NCI-H2171 treated with DMSO at 0.1 percent for 48 hours (cell line): ENCODE results near the gene KLHL40.
"Not testable (repeated sequence)": the region's sequence is repeated elsewhere in the genome, so short reads cannot be mapped to it uniquely, and the experiment has no call there.

Source experiments
- DNase-seq: peaks from one replicate; lab custom pipeline; 2025; lab: John Stamatoyannopoulos, UW

KLHL40 gene

DNA sequence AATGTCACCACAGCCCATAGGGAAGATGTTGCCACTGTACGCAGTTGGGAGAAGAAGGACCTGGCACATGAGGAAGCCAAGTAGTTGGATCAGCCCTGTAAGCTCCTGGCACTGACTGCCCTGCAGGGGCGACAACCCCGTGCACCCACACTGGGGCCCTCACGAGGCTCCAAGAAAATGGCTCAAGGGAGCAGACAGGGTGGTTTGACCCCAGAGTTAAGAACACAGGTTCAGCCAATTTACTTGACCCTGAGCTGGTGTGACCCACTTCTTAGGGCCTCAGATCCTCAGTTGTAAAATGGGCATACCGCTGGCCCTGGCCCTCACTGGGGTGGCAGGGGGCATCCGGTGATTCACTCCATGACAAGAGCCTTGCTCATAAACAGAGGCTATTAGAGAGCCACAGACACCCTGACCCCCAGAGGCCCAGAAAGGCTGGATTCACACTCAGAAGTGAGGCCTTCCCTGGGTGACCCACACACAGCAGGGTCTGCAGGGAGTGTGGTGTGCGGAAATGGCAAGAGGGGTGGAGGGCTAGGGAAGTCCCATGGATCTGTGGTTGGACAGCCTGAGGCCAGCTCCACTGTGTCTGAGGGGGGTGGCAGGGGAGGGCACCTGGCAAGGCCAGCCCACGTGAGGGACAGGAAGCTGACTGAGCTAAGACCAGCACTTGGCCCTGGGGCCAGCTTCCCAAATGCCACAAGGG, 19.0 kb downstream of the KLHL40 start:
- DNase-seq = no peak

DNA sequence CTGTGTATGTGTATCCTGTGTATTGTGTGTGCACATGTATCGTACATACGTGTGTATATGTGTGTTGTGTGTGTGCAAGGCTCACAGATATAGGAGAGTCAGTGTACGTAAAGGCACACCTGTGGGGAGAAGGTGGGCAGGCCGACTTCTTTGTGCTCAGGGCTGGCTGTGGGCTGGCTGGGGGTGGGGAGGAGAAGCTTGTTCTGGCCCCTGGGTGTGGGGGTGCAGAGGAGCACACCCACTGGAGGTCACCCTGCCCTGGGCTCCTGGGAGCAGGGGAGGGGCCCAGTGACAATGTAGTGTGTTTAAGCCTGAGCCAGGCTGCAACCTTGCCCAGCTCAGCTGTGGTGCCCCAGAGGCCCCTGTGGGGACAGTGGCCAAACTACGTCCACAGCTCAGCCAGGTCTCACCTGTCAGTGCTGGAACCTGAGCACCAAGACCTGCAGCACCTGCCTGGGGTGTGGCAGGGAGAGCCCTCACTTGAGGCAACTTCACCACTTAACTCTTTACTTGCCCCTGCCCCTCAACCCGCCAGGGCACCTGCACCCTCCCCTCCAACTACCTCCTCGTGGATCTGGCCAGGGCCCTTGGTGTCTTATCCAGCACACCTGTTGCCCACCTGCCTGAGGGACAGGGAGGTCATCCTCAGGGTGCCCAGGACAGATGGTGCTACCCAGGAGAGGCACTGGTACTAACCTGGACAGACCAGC, 19.9 kb downstream of the KLHL40 start:
- DNase-seq = no peak

DNA sequence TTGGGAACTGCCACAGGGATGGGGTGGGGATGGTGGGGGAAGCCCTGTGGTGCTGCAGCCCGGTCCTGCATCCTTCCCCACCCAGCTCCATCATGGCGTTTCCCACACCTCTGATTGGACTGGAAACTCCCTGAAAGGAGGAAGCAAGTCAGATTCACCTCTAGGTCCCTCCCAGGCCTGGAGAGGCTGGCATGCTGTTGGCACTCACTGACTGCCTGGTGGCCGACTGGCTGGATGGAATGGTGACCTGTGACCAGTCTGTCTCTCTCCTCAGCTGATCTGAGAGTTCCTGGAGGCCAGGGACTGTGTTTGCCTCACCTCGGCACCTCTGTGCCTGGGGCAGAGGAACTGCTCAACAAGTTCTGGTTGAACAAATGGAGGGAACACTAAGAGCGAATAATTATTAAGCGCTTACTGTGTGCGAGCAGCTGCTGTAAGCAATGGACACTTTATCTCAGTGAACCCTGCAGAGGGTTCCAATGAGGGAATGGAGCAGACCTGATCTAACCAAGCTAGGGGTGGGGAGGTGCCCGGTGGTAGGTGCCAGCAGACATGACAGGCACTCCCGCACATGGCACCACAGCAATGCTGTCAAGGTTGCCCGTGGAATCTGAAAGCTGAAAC, 20.7 kb downstream of the KLHL40 start:
- no peak for DNase-seq

GRCh38 chr3:42706721-42707619, 21.6 kb downstream of the KLHL40 start:
- DNase-seq = no peak

DNA sequence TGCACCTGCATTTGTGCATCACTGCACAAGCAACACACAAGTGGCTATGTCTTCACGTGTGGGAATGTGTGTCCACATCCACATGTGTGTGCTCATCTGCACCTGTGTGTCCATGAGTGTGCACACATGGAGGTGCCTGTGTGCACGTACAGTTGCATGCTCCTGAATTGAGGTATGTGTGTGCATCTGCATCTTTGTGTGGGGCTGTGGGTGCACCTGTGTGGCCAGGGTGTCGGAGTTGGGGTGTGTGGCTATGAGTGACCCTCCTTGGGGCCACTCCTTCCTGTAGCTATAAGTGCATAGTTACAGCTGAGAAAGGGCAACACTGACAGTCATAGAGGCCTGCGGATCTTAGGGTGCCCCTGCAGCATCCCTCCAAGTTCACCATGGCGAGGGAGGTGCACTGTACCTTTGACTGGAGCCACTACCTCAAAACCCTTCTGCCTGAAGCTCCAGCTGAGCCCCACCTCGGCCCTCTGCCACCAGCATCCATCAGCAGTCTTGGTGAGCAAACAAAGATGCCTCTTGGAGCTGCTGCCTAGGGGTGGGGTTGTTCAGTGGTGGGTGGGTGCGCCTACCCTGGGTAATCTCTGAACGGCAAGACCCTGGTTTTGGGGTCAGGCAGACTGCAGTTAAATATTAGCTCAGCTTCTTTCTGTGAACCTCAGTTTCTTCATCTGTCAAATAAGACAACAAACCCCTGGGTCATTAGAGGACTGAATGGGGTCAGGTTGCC, 22.5 kb downstream of the KLHL40 start:
- no peak for DNase-seq

GRCh38 chr3:42708611-42709151, 23.3 kb downstream of the KLHL40 start:
- DNase-seq = no peak

GRCh38 chr3:42709621-42710020, 24.3 kb downstream of the KLHL40 start:
- DNase-seq = no peak

DNA sequence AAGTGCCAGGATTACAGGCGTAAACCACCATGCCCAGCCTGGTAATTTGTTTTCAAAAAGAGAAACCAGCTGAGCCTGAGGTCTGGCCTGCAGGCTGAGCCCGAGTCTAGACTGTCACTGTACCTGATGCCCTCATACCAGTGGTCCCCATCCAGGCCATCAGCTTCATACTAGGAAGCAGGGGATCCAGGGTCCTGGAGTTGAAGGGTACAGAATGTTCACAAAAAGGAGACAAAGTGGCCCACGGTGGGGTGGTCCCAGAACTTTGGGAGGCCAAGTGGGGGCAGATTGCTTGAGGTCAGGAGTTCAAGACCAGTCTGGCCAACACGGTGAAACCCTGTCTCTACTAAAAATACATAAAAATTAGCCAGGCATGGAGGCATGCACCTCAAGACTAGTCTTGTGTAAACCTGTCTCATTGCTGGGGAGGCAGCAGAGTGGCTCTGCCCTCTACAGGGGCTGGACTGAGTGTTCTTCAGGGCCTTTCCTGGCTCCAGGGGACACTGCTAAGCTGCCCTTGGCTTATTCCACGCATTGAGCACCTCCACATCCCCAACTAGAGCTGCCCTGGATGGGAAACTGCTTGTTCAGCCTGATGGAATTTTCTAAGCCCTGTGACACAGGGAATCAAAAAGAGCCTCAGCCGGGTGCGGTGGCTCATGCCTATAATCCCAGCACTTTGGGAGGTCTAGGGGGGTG, 25.1 kb downstream of the KLHL40 start:
- DNase-seq = no peak

DNA sequence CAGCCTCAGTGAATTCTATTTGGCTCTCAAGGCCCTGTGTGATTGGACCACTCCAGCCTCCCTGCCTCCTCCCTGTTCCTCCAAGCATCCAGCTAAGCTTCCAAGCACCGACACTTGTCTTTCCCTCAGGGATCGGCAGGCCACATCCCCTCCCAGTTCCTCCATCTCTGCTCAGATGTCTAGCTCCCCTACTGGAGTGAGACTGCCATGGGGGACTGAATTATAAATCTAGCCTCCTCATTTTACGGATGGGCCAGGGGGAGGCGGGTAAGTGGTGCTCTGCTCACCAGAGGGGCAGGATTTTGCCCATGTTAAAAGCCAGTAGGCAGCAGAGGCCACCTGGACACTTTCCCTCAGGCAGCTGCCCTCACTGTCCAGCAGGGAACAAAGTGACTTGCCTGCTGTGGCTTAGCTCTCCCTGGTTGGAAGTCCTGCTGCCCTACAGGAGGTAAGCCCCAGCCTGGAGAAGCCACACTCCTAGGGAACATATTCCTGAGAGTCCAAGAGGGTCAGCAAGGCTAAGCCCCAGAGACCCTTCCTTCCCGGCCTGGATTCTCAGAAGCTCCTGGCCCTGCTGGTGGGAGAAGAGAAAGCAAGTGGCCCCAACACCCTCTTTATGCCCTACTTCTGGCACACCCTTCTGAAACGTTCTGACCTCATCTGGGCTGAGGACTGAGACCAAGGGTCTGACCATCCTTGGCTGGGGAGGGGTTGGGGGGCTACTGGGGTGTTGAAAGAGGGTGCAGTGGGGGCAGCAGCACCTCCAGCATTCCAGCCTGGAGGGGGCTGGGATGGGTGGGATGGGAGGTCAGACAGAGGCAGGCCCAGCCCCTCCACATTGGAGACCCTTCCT, 26.4 kb downstream of the KLHL40 start:
- no peak for DNase-seq

DNA sequence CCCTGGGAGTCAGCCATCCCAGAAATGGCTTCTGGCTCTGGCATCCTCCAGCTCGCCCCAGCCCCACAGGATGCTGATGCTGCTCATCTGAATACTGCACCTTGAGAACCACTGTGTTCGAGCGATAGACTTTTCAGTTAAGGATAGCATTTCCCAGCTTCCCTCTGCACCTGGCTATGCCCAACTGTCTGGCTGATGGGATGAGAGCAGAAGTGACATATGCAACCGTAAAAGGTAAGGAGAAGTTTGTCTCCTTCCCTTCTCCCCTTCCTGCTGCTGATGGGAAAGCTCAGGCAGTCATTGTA, 27.0 kb downstream of the KLHL40 start:
- DNase-seq = no peak

DNA sequence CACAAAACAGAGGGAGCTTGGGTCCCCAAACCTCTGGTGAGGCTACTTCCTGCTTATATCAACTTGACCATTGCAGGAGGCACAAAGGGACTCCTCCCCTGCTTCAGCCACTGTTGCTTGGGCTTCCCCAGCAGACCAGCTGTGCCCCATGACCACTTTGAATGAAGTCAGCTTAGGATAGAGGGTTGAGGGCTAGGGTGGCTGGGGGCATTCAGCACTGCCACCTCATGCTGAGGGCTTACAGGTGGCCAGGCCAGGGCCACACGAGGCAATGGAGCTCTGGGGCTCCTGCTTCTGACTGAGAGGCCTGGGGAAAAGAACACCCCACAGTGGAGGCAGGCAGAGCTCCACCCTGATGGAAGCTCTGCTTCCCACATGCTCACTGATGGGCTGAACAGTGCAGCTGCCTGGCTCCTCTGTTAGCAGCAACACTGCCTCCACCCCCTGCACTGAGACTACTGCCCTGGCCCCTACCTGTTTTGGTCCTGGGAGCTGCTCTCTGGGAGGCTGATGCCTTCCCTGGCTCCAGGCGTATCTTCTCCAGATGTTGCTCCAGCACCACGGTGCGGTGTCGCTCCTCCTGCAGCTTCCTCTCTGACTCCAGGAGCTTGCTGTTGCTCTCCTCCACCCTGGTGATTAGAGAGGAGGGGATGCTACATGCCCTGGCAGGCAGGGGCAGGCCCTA, 27.5 kb downstream of the KLHL40 start:
- DNase-seq = peak; percentile 9

DNA sequence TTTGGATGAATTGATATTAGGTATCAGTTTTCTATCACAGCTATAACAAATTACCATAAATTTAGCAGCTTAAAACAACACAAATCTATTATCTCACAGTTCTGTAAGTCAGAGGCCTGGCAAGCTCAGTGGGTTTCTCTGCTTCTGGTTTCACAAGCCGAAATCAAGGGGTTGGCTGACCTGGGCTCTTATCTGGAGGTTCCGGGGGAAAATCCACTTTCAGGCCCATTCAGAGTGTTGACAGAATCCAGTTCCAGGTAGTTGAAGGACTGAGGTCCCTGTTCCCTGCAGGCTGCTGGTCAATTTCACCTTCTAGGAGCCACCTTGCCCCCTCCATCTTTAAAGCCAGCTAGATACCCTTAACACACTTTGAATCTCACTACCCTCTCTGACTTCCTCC, 28.4 kb downstream of the KLHL40 start:
- no peak for DNase-seq

DNA sequence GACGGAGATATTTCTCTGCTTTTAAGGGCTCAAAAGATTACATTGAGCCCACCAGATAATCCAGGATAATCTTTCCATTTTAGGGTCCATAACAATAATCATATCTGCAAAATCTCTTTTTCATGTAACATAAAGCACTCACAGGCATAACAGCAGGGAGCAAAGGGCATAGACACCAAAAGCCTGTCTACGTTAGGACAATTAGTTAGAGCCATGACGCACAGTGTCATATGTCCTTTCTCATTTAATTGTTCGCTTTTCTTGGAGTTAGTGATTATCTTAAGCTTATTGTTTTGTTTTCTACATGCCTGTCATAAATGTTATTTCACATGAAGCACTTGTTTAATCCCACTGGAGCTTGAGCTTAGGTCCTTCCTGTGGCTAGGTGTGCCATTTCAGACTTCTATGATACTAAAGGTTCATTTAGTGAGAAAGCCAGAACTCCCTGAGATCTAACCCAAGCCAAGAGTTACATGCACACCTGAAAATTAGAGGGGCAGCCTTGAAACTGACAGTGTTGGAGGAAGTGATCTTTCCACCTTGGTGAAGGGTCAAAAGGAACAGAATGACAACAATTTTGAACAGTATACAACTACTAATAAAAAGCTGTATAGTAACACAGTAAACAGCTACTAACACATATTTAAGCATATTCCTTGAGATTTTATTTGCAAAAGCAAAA, 29.0 kb downstream of the KLHL40 start:
- DNase-seq = no peak

- DNase-seq = no peak
Observed at GRCh38 chr3:42717306-42717705, 32.0 kb downstream of the KLHL40 start.

- no peak for DNase-seq
Observed at GRCh38 chr3:42718338-42718737, 33.0 kb downstream of the KLHL40 start.

DNA sequence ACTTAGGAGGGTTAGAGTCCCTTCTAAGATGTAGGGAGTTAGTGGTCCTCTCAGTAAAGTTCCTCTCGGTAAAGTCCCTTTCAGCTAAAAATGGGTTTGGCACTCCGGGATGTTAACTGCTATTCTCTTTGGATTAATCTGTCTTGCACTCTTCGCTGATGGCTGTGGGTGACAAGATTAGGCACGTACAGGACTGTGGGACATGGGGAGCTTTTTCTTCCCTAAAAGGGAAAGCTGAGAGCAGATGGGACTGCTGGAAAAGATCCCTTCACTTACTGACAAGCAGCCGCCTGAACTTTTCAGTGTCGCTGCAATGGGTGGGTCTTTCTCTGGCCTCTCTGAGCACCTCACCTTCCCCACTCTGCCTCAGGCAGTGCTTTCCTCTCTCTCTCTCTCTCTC, 33.7 kb downstream of the KLHL40 start:
- no peak for DNase-seq

DNA sequence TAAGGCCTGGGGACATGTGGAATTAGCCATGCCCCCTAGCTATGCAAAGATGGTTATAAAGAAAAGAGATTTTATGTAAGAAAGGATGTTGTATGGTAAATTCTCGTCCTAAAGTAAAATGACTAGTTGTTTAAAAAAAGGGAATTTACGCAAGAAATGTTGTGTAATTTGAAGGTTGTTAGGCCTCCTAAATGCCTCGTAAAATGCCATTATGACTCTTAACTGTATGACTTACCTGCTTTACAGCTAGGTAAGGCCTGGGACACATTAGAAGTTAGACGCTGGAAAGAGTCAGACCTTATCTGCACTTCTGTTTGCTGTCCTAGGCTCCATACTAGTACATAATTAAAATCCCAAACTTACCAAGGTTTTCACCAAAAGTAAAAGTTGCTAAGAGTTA, 34.8 kb downstream of the KLHL40 start:
- no peak for DNase-seq

DNA sequence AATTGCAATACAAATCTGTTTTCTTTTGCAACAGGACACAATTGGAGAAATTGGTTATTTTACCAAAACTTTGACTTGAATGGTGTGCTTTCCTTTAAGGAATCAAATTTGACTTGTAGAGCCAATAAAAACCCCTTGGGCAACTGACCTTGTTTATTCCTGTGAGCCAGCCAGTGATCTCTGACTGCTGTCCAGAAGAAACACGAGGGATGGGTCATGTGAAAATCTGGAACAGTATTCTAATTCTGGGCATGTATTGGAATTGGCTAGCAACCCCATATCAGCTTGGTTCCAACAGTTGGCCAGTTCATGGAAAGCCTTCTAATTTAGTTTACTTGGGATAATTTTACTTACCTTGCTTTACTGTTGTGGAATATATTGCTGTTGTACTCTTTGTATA, 36.4 kb downstream of the KLHL40 start:
- no peak for DNase-seq

DNA sequence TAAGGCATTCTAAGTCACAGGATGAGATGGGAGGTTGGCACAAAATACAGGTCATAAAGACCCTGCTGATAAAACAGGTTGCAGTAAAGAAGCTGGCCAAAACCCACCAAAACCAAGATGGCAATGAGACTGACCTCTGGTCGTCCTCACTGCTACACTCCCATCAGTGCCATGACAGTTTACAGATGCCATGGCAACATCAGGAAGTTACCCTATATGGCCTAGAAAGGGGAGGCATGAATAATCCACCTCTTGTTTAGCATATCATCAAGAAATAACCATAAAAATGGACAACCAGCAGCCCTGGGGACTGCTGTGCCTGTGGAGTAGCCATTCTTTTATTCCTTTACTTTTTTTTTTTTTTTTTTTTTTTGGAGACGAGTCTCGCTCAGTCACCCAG, 37.1 kb downstream of the KLHL40 start:
- DNase-seq = not testable (repeated sequence)
